Nephron (organoid): ENCODE measurements around the gene RAPGEF4.

ENCODE experiments used
- H3K27ac Mint-ChIP-seq, 3 experiments: 2 replicates each; pipeline ENCODE4 v1.8.0; 2020; ENCODE audit warnings: mixed read lengths in 3 of 3, mild to moderate bottlenecking in 2 of 3, moderate library complexity in 1 of 3
- H3K27me3 Mint-ChIP-seq: 2 replicates; pipeline ENCODE4 v1.8.0; 2021; ENCODE audit warnings: low read depth, mild to moderate bottlenecking, moderate library complexity, mixed read lengths
- H3K36me3 Mint-ChIP-seq: 2 replicates; pipeline ENCODE4 v1.8.0; 2020; ENCODE audit warnings: low read depth, mixed read lengths
- H3K4me1 Mint-ChIP-seq: 2 replicates; pipeline ENCODE4 v1.8.0; 2020; ENCODE audit warnings: mixed read lengths
- H3K4me3 Mint-ChIP-seq, 3 experiments: 2 replicates each; pipeline ENCODE4 v1.8.0; 2020; ENCODE audit warnings: mild to moderate bottlenecking in 3 of 3, mixed read lengths in 3 of 3, moderate library complexity in 2 of 3
- H3K9me3 Mint-ChIP-seq: 2 replicates; pipeline ENCODE4 v1.8.0; 2020; ENCODE audit warnings: mixed read lengths
- CTCF ChIP-seq, 3 experiments: fragments of 200-600 bp; sonication (generic); IDR thresholded peaks; one replicate each; pipeline ENCODE4 v1.5.0; 2021; ENCODE audit warnings: antibody characterized with exemption in 3 of 3; ENCODE audit not compliant: unreplicated experiment in 3 of 3

Gene RAPGEF4

GRCh38 chr2:172723286-172723685, 12.4 kb upstream of the RAPGEF4 start:
- no peak for TF ChIP-seq CTCF (IDR thresholded peaks at IDR 0.05; ENCODE audit: unreplicated experiment in 3 of 3)
- Mint-ChIP-seq H3K27ac (no peak overlapping the region), H3K4me3 (no peak overlapping the region), H3K36me3 (peaks cover 5% of the 10 kb centered on the region), H3K4me1 (no peaks in the 10 kb centered on the region), H3K9me3 (peaks cover 11% of the 10 kb centered on the region), H3K27me3 (peaks cover 6% of the 10 kb centered on the region)

- Mint-ChIP-seq H3K27ac (no peak overlapping the region), H3K27me3 (peaks cover 6% of the 10 kb centered on the region), H3K9me3 (peaks cover 8% of the 10 kb centered on the region), H3K4me1 (no peaks in the 10 kb centered on the region), H3K4me3 (no peak overlapping the region), H3K36me3 (peaks cover 5% of the 10 kb centered on the region)
- TF ChIP-seq CTCF (IDR thresholded peaks at IDR 0.05; ENCODE audit: unreplicated experiment in 3 of 3) = no peak
These were observed 10.9 kb upstream of the RAPGEF4 start for GRCh38 chr2:172724724-172725123.

GRCh38 chr2:172725284-172725683, 10.4 kb upstream of the RAPGEF4 start:
- H3K4me1 Mint-ChIP-seq = no peaks in the 10 kb centered on the region
- no peak overlapping the region for H3K4me3 Mint-ChIP-seq
- H3K27me3 Mint-ChIP-seq = peaks cover 6% of the 10 kb centered on the region

GRCh38 chr2:172725746-172726145, 9.9 kb upstream of the RAPGEF4 start:
- Mint-ChIP-seq H3K36me3 (peaks cover under 1% of the 10 kb centered on the region), H3K27me3 (peaks cover 5% of the 10 kb centered on the region), H3K4me1 (peaks cover 2% of the 10 kb centered on the region), H3K27ac (no peak overlapping the region), H3K9me3 (peaks cover 2% of the 10 kb centered on the region), H3K4me3 (no peak overlapping the region)
- TF ChIP-seq CTCF (IDR thresholded peaks at IDR 0.05; ENCODE audit: unreplicated experiment in 3 of 3) = no peak

More at GRCh38 chr2:172725284-172725683, 10.4 kb upstream of the RAPGEF4 start:
- H3K9me3 Mint-ChIP-seq = peaks cover 6% of the 10 kb centered on the region
- TF ChIP-seq CTCF (IDR thresholded peaks at IDR 0.05; ENCODE audit: unreplicated experiment in 3 of 3) = no peak
- peaks cover 5% of the 10 kb centered on the region for H3K36me3 Mint-ChIP-seq
- H3K27ac Mint-ChIP-seq = no peak overlapping the region

GRCh38 chr2:172726172-172726735, 9.4 kb upstream of the RAPGEF4 start:
- H3K27me3 Mint-ChIP-seq = peaks cover 7% of the 10 kb centered on the region
- peaks cover 3% of the 10 kb centered on the region for H3K4me1 Mint-ChIP-seq
- no peaks in the 10 kb centered on the region for H3K9me3 Mint-ChIP-seq
- no peaks in the 10 kb centered on the region for H3K36me3 Mint-ChIP-seq
- no peak overlapping the region for H3K4me3 Mint-ChIP-seq
- TF ChIP-seq CTCF (IDR thresholded peaks at IDR 0.05; ENCODE audit: unreplicated experiment in 3 of 3) = no peak
- H3K27ac Mint-ChIP-seq = no peak overlapping the region

GRCh38 chr2:172730411-172730810, 5.2 kb upstream of the RAPGEF4 start:
- no peak overlapping the region for H3K4me3 Mint-ChIP-seq
- H3K36me3 Mint-ChIP-seq = no peaks in the 10 kb centered on the region
- no peak for TF ChIP-seq CTCF (IDR thresholded peaks at IDR 0.05; ENCODE audit: unreplicated experiment in 3 of 3)
- peaks cover 25% of the 10 kb centered on the region for H3K27me3 Mint-ChIP-seq
- no peaks in the 10 kb centered on the region for H3K9me3 Mint-ChIP-seq
- peaks cover 9% of the 10 kb centered on the region for H3K4me1 Mint-ChIP-seq
- H3K27ac Mint-ChIP-seq = no peak overlapping the region
